Stomach (tissue), 19 donors: ENCODE measurements around the gene CCNG1. TPM values are rescaled to one million over a fixed set of nuclear protein-coding genes. Genes with fewer than 3 reads are reported as not detected.
"Not testable (repeated sequence)": the region's sequence is repeated elsewhere in the genome, so short reads cannot be mapped to it uniquely, and the experiment has no call there.

Experiments used
- DNase-seq, 2 donors: peaks; one replicate each; pipeline versions ENCODE4 v3.0.0 to v3.0.0-alpha.2; 2013 to 2019
- H3K27ac ChIP-seq, 5 donors: fragments of 200-600 bp in 4 of 5; sonication (generic) in 4 of 5; one replicate each; pipeline ENCODE4 v1.5.1; 2013 to 2019; ENCODE audit warnings: mild to moderate bottlenecking in 1 of 5, moderate library complexity in 1 of 5
- H3K27me3 ChIP-seq, 3 donors: fragments of 200-600 bp; sonication (generic); one replicate each; pipeline ENCODE4 v1.5.1; 2017 to 2019; ENCODE audit warnings: mixed run types in 1 of 3
- H3K36me3 ChIP-seq, 4 donors: fragments of 200-600 bp; sonication (generic); 1 replicate in 3 of 4; 2 replicates in 1 of 4; pipeline ENCODE4 v1.5.1; 2016 to 2019
- H3K4me1 ChIP-seq, 4 donors: fragments of 200-600 bp; sonication (generic); one replicate each; pipeline ENCODE4 v1.5.1; 2016 to 2019
- H3K4me3 ChIP-seq, 4 donors: fragments of 200-600 bp; sonication (generic) in 3 of 4; one replicate each; pipeline ENCODE4 v1.5.1; 2016 to 2019; ENCODE audit warnings: mild to moderate bottlenecking in 1 of 4
- H3K9me3 ChIP-seq, 4 donors: fragments of 200-600 bp; sonication (generic); one replicate each; pipeline ENCODE4 v1.5.1; 2016 to 2019
- CTCF ChIP-seq, 7 experiments: fragments of 450-650 bp in 4 of 7; fragments of 200-600 bp in 3 of 7; sonication (generic) in 3 of 7; IDR thresholded peaks; one replicate each; pipeline ENCODE4 v1.5.1; 2016 to 2019; ENCODE audit warnings: antibody characterized with exemption in 7 of 7, control low read depth in 2 of 7, mild to moderate bottlenecking in 1 of 7
- EP300 ChIP-seq: sonication (generic); formaldehyde crosslinking; IDR thresholded peaks from one replicate; pipeline ENCODE4 v1.6.1; 2017; ENCODE audit warnings: antibody characterized with exemption
- POLR2A ChIP-seq, 4 donors: fragments of 450-650 bp; IDR thresholded peaks; one replicate each; pipeline ENCODE4 v1.6.1; 2016; ENCODE audit warnings: antibody characterized with exemption in 4 of 4, control low read depth in 2 of 4, mild to moderate bottlenecking in 1 of 4, moderate library complexity in 1 of 4
- POLR2AphosphoS5 ChIP-seq, 3 donors: sonication (generic); formaldehyde crosslinking; IDR thresholded peaks; one replicate each; pipeline ENCODE4 v1.6.1; 2016; ENCODE audit warnings: antibody characterized with exemption in 3 of 3
- WGBS, 5 donors: extraction: QIAGEN DNeasy Blood & Tissue Kit in 3 of 5; methylation state at CpG; one replicate each; pipeline versions ENCODE4 v1.1.5 to v1.1.7; 2013 to 2018; 5-methylcytosine and 5-hydroxymethylcytosine counted together
- intact Hi-C: fragments of 100-400 bp; cut with DNase I; formaldehyde crosslinking; loops from one replicate; pipeline ENCODE4 v1.15.1; 2023; ENCODE audit warnings: low total_unique reads
- long read RNA-seq, 10 donors: transcript quantifications; one replicate each; lab custom pipeline, GENCODE V29; 2026
- polyA plus RNA-seq, 3 donors: library from polyadenylated mRNA; stranded (reverse); fragments of 200-250 nt; gene quantifications; one replicate each; pipeline ENCODE4 v1.2.3, GENCODE V29; 2013
- total RNA-seq, 5 donors: library from RNA; depleted of rRNA; stranded (reverse); fragments of >200 nt; gene quantifications; one replicate each; pipeline versions ENCODE4 v1.1.0 to v1.2.3, GENCODE V29; 2014 to 2016
- donor health status: healthy with polysubstance abuse.
- donor health status: Bipolar disorder and iron deficiency.
- donor health status: healthy.

CCNG1 gene
- total RNA-seq = 100 to 1,000 TPM in 3 of 5 donors, 10 to 100 TPM in 2; 57.1 to 196 (median 131) TPM
- 100 to 1,000 TPM; 103 to 252 (median 122) TPM for polyA plus RNA-seq
- long read RNA-seq, donor 1, transcript CCNG1-201 (7 exons, 2,458 nt) = major isoform, 10 of 10 reads
- long read RNA-seq, donor 1, partial matches to known transcripts = 0 of 10 reads
- long read RNA-seq, donor 1, other reads (novel, unspliced or antisense) = 0 of 10 reads
- long read RNA-seq, donor 2, transcript CCNG1-201 (7 exons, 2,458 nt) = major isoform, 37 of 38 reads
- long read RNA-seq, donor 2, partial matches to known transcripts = 0 of 38 reads
- long read RNA-seq, donor 2, other reads (novel, unspliced or antisense) = 0 of 38 reads
- long read RNA-seq, donor 3, transcript CCNG1-201 (7 exons, 2,458 nt) = major isoform, 10 of 11 reads
- long read RNA-seq, donor 3, partial matches to known transcripts = 0 of 11 reads
- long read RNA-seq, donor 3, other reads (novel, unspliced or antisense) = 0 of 11 reads
- long read RNA-seq, donor 4, partial matches to known transcripts = 0 of 3 reads
- long read RNA-seq, donor 4, other reads (novel, unspliced or antisense) = 0 of 3 reads
- long read RNA-seq, donor 5, transcript CCNG1-201 (7 exons, 2,458 nt) = major isoform, 18 of 23 reads
- long read RNA-seq, donor 5, partial matches to known transcripts = 0 of 23 reads
- long read RNA-seq, donor 5, other reads (novel, unspliced or antisense) = 0 of 23 reads
- long read RNA-seq, donor 6, transcript CCNG1-201 (7 exons, 2,458 nt) = major isoform, 47 of 59 reads
- long read RNA-seq, donor 6, partial matches to known transcripts = 5 of 59 reads
- long read RNA-seq, donor 6, other reads (novel, unspliced or antisense) = 0 of 59 reads
- long read RNA-seq, donor 7, transcript CCNG1-201 (7 exons, 2,458 nt) = major isoform, 14 of 19 reads
- long read RNA-seq, donor 7, partial matches to known transcripts = 0 of 19 reads
- long read RNA-seq, donor 7, other reads (novel, unspliced or antisense) = 0 of 19 reads
- long read RNA-seq, donor 8, transcript CCNG1-201 (7 exons, 2,458 nt) = major isoform, 21 of 28 reads
- long read RNA-seq, donor 8, partial matches to known transcripts = 0 of 28 reads
- long read RNA-seq, donor 8, other reads (novel, unspliced or antisense) = 6 of 28 reads
- long read RNA-seq, donor 9, transcript CCNG1-201 (7 exons, 2,458 nt) = major isoform, 10 of 12 reads
- long read RNA-seq, donor 9, partial matches to known transcripts = 0 of 12 reads
- long read RNA-seq, donor 9, other reads (novel, unspliced or antisense) = 0 of 12 reads
- long read RNA-seq, donor 10, transcript CCNG1-201 (7 exons, 2,458 nt) = major isoform, 9 of 12 reads
- long read RNA-seq, donor 10, partial matches to known transcripts = 0 of 12 reads
- long read RNA-seq, donor 10, other reads (novel, unspliced or antisense) = 0 of 12 reads

GRCh38 chr5:163437309-163438182 lies at the start of gene CCNG1:
Gene CCNG1, plus strand, starts transcription at chr5:163437595. Its CDS starts 1,662 bp downstream, at chr5:163439257.
- H3K4me1 ChIP-seq = peaks cover 22 to 66% (median 40%) of the 10 kb centered on the region in 4 donors
- no peaks in the 10 kb centered on the region for H3K27me3 ChIP-seq
- H3K4me3 ChIP-seq = peak within 1 kb of the TSS; percentile 65 to 88 (median 84)
- DNase-seq = peak; percentile 96 to 98
- WGBS, 5 donors = 0 to 2% (median 0%) methylated on average over 27 to 51 of the region's 51 CpGs
- peaks cover 3 to 20% (median 19%) of the 10 kb centered on the region in 4 donors for H3K36me3 ChIP-seq
- H3K27ac ChIP-seq = peak within 1 kb of the TSS; percentile 89 to 95 (median 93)
- intact Hi-C loops = no loop called here
- no peaks in the 10 kb centered on the region for H3K9me3 ChIP-seq
- TF ChIP-seq POLR2A (IDR thresholded peaks at IDR 0.05) = peak in 2 of 4 donors; percentile 36 to 67
- TF ChIP-seq POLR2AphosphoS5 (IDR thresholded peaks at IDR 0.05) = peak in 2 of 3 donors; percentile 93
- no peak for TF ChIP-seq EP300
- peak in 1 of 7 experiments; percentile 14 for TF ChIP-seq CTCF (IDR thresholded peaks at IDR 0.05)

- no peaks in the 10 kb centered on the region for H3K36me3 ChIP-seq
- no peaks in the 10 kb centered on the region for H3K4me1 ChIP-seq
- peaks cover 0 to 4% (median 0%) of the 10 kb centered on the region in 4 donors for H3K9me3 ChIP-seq
- DNase-seq = no peak
- H3K27me3 ChIP-seq = peaks cover 0 to 6% (median 0%) of the 10 kb centered on the region in 3 donors
- intact Hi-C loops = no loop called here
- H3K4me3 ChIP-seq = no peak overlapping the region
- 91 to 100% (median 96%) methylated on average over 2 of the region's 2 CpGs for WGBS, 5 donors
- TF ChIP-seq POLR2AphosphoS5 (IDR thresholded peaks at IDR 0.05) = no peak
- TF ChIP-seq CTCF (IDR thresholded peaks at IDR 0.05) = no peak
- no peak for TF ChIP-seq EP300
- TF ChIP-seq POLR2A (IDR thresholded peaks at IDR 0.05) = no peak
- H3K27ac ChIP-seq = no peak overlapping the region
These were observed 41.6 kb upstream of the CCNG1 start for GRCh38 chr5:163395792-163396191.

GRCh38 chr5:163396818-163397340 lies 40.5 kb upstream of the CCNG1 start:
- DNase-seq, H3K27ac ChIP-seq: not testable (repeated sequence)
- 78 to 92% (median 83%) methylated on average over 9 of the region's 9 CpGs for WGBS, 5 donors

GRCh38 chr5:163397354-163397753 lies 40.0 kb upstream of the CCNG1 start:
- peak in 1 of 2 donors; percentile 19 for DNase-seq
- Histone ChIP-seq H3K27ac (no peak overlapping the region), H3K9me3 (no peaks in the 10 kb centered on the region)

More at GRCh38 chr5:163396818-163397340, 40.5 kb upstream of the CCNG1 start:
- intact Hi-C loops, H3K27me3 ChIP-seq, H3K36me3 ChIP-seq, H3K4me1 ChIP-seq, H3K9me3 ChIP-seq, H3K4me3 ChIP-seq: not testable (repeated sequence)

More at GRCh38 chr5:163397354-163397753, 40.0 kb upstream of the CCNG1 start:
- H3K4me1 ChIP-seq = no peaks in the 10 kb centered on the region
- peaks cover 0 to 6% (median 0%) of the 10 kb centered on the region in 3 donors for H3K27me3 ChIP-seq
- TF ChIP-seq POLR2A (IDR thresholded peaks at IDR 0.05) (no peak), EP300 (no peak), POLR2AphosphoS5 (IDR thresholded peaks at IDR 0.05) (no peak), CTCF (IDR thresholded peaks at IDR 0.05) (no peak)
- intact Hi-C loops = no loop called here
- H3K36me3 ChIP-seq = no peaks in the 10 kb centered on the region
- no peak overlapping the region for H3K4me3 ChIP-seq
